ENCODE data around the gene MSLN. TPM values are rescaled to one million over a fixed set of nuclear protein-coding genes. Genes with fewer than 3 reads are reported as not detected.

Gene MSLN
- total and polyA plus RNA-seq, 2 of the 8 experiments (the other 6 are each of a cell fraction or from before 2014, with no cell fraction given) = 0.28 to 0.50 TPM

DNA sequence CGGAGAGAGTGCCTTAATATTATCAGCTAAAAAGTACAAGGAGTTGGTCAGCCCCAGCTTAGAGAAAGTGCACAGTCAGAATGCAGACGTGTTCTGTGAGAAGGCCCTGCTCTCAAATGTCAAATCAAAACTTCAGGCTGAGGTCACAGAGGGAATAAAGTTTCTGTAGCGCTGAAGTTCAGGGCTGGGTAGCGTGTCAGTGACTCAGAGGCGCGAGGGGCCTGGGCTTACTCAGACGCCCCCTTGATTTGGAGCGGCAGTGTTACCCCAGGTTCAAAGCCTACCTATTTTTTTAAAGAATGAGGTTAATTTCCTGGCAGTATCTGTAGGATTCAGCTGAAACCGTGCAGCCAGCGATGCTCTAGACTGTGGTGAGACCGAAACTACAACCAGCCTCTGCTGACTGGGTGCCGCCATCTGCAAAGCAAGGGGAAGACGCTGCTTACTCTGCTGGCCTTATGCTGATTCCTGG, 24.5 kb upstream of the MSLN start (continued):
- TF ChIP-seq, protein P1, sequence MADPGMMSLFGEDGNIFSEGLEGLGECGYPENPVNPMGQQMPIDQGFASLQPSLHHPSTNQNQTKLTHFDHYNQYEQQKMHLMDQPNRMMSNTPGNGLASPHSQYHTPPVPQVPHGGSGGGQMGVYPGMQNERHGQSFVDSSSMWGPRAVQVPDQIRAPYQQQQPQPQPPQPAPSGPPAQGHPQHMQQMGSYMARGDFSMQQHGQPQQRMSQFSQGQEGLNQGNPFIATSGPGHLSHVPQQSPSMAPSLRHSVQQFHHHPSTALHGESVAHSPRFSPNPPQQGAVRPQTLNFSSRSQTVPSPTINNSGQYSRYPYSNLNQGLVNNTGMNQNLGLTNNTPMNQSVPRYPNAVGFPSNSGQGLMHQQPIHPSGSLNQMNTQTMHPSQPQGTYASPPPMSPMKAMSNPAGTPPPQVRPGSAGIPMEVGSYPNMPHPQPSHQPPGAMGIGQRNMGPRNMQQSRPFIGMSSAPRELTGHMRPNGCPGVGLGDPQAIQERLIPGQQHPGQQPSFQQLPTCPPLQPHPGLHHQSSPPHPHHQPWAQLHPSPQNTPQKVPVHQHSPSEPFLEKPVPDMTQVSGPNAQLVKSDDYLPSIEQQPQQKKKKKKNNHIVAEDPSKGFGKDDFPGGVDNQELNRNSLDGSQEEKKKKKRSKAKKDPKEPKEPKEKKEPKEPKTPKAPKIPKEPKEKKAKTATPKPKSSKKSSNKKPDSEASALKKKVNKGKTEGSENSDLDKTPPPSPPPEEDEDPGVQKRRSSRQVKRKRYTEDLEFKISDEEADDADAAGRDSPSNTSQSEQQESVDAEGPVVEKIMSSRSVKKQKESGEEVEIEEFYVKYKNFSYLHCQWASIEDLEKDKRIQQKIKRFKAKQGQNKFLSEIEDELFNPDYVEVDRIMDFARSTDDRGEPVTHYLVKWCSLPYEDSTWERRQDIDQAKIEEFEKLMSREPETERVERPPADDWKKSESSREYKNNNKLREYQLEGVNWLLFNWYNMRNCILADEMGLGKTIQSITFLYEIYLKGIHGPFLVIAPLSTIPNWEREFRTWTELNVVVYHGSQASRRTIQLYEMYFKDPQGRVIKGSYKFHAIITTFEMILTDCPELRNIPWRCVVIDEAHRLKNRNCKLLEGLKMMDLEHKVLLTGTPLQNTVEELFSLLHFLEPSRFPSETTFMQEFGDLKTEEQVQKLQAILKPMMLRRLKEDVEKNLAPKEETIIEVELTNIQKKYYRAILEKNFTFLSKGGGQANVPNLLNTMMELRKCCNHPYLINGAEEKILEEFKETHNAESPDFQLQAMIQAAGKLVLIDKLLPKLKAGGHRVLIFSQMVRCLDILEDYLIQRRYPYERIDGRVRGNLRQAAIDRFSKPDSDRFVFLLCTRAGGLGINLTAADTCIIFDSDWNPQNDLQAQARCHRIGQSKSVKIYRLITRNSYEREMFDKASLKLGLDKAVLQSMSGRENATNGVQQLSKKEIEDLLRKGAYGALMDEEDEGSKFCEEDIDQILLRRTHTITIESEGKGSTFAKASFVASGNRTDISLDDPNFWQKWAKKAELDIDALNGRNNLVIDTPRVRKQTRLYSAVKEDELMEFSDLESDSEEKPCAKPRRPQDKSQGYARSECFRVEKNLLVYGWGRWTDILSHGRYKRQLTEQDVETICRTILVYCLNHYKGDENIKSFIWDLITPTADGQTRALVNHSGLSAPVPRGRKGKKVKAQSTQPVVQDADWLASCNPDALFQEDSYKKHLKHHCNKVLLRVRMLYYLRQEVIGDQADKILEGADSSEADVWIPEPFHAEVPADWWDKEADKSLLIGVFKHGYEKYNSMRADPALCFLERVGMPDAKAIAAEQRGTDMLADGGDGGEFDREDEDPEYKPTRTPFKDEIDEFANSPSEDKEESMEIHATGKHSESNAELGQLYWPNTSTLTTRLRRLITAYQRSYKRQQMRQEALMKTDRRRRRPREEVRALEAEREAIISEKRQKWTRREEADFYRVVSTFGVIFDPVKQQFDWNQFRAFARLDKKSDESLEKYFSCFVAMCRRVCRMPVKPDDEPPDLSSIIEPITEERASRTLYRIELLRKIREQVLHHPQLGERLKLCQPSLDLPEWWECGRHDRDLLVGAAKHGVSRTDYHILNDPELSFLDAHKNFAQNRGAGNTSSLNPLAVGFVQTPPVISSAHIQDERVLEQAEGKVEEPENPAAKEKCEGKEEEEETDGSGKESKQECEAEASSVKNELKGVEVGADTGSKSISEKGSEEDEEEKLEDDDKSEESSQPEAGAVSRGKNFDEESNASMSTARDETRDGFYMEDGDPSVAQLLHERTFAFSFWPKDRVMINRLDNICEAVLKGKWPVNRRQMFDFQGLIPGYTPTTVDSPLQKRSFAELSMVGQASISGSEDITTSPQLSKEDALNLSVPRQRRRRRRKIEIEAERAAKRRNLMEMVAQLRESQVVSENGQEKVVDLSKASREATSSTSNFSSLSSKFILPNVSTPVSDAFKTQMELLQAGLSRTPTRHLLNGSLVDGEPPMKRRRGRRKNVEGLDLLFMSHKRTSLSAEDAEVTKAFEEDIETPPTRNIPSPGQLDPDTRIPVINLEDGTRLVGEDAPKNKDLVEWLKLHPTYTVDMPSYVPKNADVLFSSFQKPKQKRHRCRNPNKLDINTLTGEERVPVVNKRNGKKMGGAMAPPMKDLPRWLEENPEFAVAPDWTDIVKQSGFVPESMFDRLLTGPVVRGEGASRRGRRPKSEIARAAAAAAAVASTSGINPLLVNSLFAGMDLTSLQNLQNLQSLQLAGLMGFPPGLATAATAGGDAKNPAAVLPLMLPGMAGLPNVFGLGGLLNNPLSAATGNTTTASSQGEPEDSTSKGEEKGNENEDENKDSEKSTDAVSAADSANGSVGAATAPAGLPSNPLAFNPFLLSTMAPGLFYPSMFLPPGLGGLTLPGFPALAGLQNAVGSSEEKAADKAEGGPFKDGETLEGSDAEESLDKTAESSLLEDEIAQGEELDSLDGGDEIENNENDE (IDR thresholded peaks at IDR 0.05; ENCODE audit: insufficient replicate concordance, low read length) = no peak
- TF ChIP-seq BCL11A (IDR thresholded peaks at IDR 0.05; ENCODE audit: low read depth in 2 of 2, low read length in 2 of 2) (no peak), CHD2 (IDR thresholded peaks at IDR 0.05; ENCODE audit: low read length) (no peak), EGR1 (IDR thresholded peaks at IDR 0.05; ENCODE audit: borderline replicate concordance, low read depth, low read length) (no peak), BRCA1 (IDR thresholded peaks at IDR 0.05; ENCODE audit: low read depth, low read length) (no peak), PHF8 (conservative IDR thresholded peaks at IDR 0.05; ENCODE audit: low read depth, low read length) (no peak), RNF2 (IDR thresholded peaks at IDR 0.05; ENCODE audit: borderline replicate concordance, low read depth, low read length, missing control alignments, poor library complexity, severe bottlenecking) (no peak), EP300 (IDR thresholded peaks at IDR 0.05; ENCODE audit: borderline replicate concordance in 1 of 2, low read depth in 2 of 2, low read length in 2 of 2) (no peak), NRF1 (IDR thresholded peaks at IDR 0.05; ENCODE audit: low read depth, low read length) (no peak), SIRT6 (IDR thresholded peaks at IDR 0.05; ENCODE audit: low read length) (no peak), TBP (IDR thresholded peaks at IDR 0.05; ENCODE audit: low read depth, low read length) (no peak), CBX5 (IDR thresholded peaks at IDR 0.05; ENCODE audit: low read depth, low read length) (no peak)
